Femur (tissue), 1 donor: ENCODE data around the gene VSTM4.

Experiments
- DNase-seq: peaks from one replicate; pipeline ENCODE4 v3.0.0-alpha.2; 2017

The VSTM4 gene

DNA sequence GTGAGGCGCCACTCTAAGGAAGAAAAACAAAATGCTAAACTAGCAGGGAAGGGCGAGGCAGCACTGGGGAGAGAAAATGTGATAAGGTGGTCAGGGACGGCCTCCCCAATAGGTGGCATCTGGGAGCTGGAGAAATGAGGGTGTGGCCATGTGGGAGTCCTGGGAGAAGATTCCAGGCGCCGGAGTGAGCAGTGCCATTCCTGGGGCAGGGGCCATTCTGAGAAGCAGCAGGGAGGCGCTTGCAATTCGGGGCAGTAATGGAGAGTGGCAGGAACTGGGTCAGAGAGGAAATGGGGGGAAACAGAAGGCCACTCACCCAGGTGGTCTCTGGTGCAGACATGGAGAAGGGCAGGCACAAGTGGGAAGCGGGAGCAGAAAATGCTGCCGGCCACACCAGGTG, 113.9 kb downstream of the VSTM4 start:
- no peak for DNase-seq

DNA sequence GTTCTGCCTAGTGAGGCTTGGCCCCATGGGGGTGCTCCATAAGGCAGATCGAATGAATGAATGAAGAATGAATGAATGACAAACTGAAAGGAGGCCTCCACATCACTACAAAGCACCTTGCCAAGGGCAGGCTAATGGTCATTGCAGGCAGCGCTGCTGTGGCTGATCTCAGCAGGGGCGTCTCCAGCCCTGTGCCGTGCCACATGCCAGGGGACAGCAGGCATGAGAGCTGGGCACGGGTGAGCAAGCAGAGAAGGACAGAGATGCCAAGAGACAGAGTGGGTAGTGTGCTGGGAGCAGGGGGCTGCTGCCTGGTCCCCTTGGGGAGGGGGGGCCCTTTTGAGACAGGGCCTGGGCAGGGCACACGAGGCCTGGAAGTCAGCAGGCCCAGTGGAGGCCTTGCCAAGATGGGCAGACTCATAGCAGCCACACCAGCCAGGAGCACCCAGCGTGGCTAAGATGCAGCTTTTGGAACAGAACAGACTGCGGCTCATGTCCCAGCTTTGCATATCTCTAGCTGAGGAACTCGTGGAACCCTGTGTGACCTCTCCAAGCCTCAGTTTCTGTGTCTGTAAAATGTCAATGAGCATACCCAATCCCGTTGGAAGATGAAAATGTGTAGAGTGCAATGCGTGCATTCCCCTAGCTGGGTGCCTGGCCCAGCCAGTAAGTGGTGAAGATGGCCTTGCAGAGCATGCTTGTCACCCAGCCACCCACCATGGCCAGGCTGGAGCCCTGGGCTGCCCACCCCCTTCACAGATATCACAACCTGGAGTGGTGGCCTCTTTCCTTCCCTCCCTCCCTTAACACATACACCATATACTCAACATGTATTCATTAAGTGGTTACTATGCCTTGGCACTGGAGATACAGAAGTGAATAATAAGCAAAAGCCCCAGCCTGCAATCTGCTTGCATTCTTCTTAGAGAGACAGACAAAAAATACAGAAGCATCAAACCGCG, 114.6 kb downstream of the VSTM4 start:
- DNase-seq = no peak

DNA sequence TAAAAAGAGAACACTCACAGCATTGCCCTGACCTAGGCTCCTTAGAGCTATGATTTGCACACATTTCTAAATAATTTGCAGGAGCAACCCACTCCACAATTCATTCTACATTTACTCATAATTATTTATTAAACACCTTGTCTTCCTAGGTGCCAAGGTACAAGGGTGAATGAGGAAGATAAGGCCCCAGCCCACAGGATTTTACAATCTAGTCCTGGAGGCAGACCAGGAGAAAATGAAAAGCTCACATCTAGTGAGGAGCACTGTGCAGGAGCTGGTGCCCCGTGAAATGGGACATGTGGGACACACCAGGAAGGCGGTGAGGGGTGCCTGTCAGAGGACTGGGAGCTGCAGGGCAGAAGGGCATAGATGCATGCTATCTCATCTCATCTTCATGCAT, 116.0 kb downstream of the VSTM4 start:
- DNase-seq = no peak

DNA sequence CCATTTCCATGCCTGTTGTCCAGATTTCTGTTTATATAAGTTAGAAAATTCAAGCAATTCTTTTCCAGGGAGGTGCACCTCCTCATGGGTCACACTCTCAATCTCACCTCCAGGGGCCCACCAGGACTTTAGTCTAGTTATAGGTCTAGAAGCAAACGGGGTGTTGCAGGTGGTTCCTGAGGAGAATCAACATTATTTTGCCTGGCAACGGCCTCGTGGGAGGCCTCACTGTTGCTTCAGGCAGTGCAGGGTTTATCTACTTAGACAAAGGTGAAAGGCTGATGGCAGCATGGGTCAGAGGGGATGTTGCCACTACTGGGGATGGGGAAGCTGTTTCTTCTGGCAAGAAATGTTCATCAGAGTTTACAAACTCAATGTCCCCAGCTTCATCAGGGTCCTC, 119.0 kb downstream of the VSTM4 start:
- no peak for DNase-seq

DNA sequence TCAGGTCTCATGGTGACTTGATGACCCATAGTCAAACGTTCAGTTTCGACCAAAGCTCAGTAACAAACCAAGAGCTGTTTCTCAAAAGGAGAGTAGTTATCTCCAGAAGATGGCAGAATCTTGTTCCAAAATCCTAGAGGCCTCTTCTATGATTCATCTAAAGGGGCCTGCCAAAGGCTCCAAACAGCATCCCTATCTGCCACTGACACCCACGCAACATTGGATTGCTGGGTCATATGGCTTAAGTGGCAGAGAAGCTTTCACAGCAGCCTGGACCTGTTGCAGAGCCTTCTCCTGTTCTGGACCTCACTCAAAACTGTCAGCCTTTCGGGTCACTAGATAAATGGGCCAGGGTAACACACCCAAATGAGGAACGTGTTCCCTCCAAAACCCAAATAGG, 121.7 kb downstream of the VSTM4 start:
- no peak for DNase-seq

DNA sequence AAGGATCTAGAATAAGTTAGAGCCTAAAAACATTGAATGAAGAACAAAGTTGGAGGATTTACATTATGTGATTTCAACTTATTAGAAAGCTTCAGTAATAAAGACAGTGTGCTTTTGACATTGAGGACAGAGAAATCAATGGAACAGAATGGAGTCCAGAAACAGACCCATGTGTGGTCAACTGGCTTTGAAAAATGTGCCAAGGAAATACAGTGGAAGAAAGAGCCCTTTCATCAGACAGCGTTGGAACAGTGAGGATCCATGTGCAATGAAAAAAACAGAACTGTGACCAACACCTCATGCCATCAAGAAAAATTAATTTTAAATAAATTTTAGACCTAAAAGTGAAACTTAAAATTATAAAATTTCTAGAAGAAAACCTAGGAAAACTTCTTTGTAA, 125.1 kb downstream of the VSTM4 start:
- no peak for DNase-seq

DNA sequence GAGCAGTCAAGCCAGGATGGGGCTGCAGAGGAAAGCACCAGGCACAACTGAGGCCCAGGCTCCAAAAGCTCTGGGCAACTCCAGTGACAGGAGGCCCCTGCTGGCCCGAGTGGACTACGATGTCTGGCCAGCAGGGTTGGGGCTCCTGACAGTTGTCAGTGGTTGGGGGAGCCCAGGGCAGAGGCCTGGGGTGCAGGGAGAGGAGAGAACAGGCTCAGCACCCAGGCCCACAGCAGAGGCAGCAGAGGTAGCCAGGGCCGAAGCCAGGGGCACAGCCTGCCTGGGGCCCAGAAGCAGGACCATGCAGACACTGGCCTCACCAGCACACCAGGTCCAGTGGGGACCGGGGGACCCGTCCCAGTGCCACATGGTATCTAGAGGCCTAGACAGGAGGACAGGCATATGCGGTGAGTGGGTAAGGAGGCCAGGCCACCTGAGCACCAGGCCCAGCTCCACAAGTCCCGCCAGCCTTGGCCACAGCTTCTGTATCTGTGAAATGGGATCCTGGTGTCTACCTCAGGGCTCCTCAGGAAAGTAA, 129.6 kb downstream of the VSTM4 start:
- no peak for DNase-seq

DNA sequence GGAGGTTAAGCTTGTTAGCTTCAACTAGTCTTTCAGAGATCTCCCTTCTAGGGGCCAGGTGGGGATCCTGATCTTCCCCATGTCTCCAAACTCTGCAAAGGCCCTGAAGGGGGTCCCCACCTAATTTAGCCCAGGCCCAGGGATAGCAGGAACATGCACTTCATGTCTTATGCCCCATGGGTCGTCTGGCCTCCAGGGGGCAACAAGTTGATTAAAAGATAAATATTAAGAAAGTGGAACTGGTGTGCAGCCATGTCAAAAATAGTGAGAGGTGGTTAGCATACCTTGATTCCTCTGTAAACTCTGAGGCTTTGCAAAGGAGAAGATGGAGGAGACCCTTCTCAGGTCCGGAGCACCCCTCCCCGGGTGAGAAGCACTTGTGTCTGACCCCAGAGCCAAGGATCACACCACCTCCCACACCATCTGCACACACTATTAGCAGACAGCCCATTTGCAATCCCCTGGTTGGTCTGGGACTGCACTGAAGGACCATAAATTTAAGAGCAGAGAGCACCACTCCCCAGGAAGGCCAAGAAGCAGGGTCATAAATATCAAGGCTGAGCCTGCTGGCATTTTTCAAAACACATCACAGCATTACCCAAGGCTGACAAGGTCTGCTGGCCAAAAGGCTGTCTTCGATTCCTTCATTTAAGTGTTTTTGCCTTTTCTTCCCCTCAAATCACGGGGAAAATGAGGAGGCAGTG, 131.5 kb downstream of the VSTM4 start:
- no peak for DNase-seq

DNA sequence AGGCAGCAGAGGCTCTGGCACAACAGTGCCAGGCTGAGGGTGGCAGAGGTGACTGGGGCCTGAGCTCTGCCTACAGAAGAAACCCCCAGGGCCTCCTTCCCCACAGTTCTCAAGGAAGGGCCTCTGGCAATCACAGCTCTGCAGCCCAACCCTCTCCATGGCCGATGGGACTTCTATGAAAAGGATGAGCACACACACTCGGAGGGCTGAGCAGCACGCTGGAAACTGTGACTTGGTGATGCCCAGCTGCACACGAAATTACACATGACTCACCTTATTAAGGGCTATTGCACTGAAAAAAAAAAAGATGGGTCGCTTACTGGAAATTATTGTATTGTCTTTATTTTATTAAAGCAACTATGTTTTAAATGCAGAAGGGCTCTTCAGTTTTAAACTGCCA, 132.7 kb downstream of the VSTM4 start:
- DNase-seq = no peak

DNA sequence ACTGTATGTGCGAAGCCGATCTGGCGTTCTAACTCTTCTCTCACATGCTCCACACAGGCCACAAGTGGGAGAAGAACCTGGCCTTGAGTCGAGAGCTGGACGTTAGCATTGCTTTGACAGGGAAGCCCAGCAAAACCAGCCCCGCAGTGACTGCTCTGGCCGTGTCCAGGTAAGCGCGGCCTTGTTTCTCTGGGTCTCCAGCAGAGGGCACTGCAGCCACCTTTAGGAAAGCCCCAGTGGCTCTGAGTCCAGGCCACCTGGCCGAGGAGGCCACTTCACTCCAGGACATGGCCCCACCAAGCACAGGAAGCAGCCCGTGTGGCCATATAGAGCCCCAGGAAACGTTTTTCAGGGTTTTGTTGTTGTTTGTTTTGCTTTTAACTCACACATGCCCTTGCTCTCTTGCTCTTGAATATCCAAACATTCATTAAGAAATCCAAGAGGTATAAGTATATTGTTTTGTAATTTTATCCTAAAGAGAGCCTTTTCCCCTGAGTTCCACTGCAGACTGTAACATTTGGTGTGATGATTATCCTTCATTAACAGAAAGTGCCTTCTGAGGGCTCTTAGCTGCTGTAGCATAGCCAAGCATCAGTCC, 133.9 kb downstream of the VSTM4 start:
- peak; percentile 61 for DNase-seq

DNA sequence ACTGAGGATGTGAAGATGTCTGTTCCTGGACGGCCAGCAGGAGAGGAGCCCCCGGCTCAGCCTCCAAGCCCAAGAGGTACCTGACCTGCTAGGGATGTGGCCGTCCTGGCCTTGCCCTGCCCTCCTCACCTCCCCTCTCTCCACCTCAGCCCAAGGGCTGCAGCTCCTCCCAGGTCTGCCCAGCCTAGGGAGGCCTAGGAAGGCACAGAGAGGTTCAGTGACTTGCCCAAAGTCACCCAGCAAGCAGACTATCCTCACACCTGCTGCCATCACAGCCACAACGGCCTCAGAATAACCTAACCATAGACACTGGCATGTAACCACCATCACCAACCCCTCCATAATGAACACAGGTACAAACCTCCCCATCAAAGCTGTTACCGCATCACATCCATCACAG, 137.0 kb downstream of the VSTM4 start:
- DNase-seq = no peak

DNA sequence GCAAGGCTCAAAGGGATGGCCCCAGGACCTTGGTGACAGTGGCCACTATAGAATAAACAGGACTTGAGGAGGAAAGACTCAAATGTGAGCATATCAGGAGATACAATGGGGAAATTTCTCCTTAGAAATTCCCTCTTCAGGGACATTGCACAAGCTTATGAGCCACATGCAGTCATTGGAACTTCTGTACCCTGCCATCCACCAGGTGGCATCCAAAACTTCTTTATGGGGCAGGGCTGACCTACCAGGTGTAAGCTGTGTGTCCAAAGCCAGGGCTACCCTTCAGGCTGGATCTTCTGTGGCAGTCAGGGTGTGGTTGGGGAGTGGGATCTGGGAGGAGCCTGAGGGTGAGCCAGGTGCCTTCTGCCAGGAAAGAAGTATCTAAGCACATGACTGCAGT, 139.1 kb downstream of the VSTM4 start:
- no peak for DNase-seq

DNA sequence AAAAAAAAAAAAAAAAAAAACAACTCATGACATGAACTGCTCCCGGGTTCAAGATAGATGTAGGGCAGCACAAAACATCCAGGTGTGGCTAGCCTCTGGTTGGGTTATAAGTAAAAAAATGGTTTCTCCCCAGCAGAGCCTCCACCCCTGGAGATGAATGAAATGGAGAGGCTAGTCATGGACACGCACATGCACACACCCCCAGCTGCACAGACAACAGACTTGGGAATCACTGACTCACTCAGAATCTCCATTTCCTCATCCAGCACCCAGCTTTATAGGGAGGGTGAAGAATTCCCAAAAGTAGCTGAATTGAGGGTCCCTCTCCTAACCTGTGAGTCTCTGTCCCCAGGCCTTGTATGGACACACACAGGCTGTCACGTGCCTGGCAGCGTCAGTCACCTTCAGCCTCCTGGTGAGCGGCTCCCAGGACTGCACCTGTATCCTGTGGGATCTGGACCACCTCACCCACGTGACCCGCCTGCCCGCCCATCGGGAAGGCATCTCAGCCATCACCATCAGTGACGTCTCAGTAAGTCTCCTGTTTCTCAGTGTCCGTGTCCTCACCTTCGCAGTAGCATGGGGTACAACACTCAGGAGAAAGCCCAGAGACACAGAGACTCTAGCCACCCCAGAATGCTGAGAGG, 140.7 kb downstream of the VSTM4 start:
- no peak for DNase-seq

DNA sequence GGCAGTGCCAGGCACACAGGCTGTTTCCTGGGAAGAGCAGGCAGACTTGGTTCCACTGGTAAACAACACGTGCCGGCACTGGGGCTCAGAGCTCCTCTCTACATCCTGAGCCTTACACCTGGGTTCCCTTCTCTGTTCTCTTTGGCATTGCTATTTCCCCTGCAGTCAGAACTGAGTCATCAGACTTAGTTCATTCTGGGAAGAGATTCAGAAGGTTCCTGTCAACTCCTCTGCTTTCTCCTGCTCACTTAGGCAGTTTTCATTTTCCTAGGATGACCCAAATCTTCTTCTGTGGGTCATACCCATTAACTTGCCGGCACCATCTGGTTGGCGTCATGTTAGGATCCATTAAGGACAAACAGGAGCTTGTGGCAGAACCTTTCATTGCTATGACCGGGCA, 142.3 kb downstream of the VSTM4 start:
- DNase-seq = no peak

DNA sequence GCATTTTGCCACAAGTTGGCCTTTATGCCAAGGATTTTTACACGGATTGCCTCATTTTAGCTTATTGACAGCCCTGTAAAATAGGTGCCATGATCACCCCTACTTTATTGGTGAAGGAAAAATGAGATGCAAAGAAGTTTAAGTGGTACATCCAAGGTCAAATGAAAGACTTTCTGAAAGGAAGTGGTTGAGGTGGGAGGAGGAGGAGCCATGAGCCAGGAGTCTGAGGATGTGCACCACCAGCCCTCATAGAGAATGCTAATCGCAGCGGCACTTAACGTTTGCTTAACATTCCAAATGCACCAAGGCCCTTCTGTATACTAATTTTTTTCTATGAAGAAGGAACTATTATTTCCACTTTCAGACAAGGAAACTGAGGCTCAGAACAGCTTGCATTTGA, 144.7 kb downstream of the VSTM4 start:
- no peak for DNase-seq

DNA sequence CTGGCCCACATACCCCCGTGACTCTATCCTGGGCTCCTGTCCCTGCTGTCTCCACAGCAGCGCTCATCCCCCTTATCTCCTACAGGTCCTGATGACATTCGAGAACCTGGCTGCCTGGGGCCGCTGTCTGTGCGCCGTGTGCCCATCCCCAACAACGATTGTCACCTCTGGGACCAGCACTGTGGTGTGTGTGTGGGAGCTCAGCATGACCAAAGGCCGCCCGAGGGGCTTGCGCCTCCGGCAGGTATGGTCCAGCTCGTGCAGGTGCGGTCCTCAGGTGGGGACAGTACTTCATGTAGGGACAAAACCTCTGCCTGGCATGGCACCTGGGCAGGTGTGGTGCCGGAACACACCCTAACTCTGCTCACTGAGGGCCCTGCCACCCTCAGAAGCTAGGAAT, 145.3 kb downstream of the VSTM4 start:
- no peak for DNase-seq

DNA sequence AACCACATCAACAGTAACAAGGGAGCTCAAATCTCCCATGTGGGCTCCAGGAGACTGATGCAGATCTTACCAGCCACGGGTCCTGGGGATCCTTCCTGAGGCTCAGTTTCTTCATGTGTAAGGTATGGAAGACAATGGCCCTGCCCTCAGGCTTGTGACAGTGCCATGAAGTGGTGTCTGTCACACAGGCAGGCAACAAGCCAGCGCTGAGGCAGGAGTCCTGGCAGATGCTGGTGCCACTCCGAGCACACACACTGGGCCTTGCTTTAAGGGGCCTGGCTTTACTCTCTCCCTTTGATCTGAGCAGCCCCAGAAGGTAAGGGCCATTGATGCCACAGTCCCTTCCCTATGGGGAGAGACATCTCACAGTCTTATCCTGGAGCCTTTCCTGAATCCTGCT, 147.3 kb downstream of the VSTM4 start:
- no peak for DNase-seq

DNA sequence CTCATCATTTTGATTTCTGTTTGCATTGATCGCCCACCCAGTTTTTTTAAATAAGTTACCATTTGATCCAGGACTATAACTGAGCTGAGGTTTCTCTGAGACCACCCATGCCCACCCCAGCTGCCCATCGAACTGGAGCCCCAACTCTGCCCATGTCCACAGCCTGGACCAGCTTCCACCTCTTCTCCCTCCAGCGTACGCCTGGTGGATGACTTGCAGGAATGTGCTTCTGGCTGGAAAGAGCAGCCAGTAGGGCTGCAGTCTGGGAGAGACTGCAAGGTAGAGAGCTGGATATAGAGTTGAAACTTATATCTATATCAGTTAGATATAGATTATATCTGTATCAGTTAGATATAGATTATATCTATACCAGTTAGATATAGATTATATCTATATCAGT, 149.9 kb downstream of the VSTM4 start:
- no peak for DNase-seq
